GM21529 (cell line): ENCODE measurements around the gene MAP2K2.
A peak's percentile ranks its signal among the peaks of the same experiment; 100 is the strongest.

ENCODE experiments used
- ATAC-seq: cut with Tn5 transposase; IDR thresholded peaks from one replicate; pipeline ENCODE4 v1.9.1; 2021; ENCODE audit not compliant: unreplicated experiment

The MAP2K2 gene

GRCh38 chr19:4081441-4082129, 42.3 kb downstream of the MAP2K2 start:
- no peak for ATAC-seq

- no peak for ATAC-seq
These were observed 43.4 kb downstream of the MAP2K2 start for GRCh38 chr19:4080473-4080872.

GRCh38 chr19:4077800-4078684, 45.9 kb downstream of the MAP2K2 start:
- ATAC-seq: no peak

- ATAC-seq: no peak
These were observed 46.9 kb downstream of the MAP2K2 start for GRCh38 chr19:4077007-4077374.

- no peak for ATAC-seq
These were observed 48.5 kb downstream of the MAP2K2 start for GRCh38 chr19:4075373-4075772.

GRCh38 chr19:4071610-4072009, 52.3 kb downstream of the MAP2K2 start:
- ATAC-seq: no peak

GRCh38 chr19:4069331-4069959, 54.5 kb downstream of the MAP2K2 start:
- ATAC-seq: no peak

GRCh38 chr19:4068047-4068966, 55.6 kb downstream of the MAP2K2 start:
- ATAC-seq: no peak

- no peak for ATAC-seq
These were observed 56.4 kb downstream of the MAP2K2 start for GRCh38 chr19:4067396-4068046.

GRCh38 chr19:4066682-4067395, 57.1 kb downstream of the MAP2K2 start, which contains the start of gene ZBTB7A:
Gene ZBTB7A (minus strand): TSS chr19:4066899. CDS start chr19:4055232, 11,667 bp downstream.
- ATAC-seq: no peak

GRCh38 chr19:4066176-4066606, 57.7 kb downstream of the MAP2K2 start:
- ATAC-seq: no peak

- peak; percentile 63 for ATAC-seq
These were observed 58.3 kb downstream of the MAP2K2 start for GRCh38 chr19:4065430-4066175.

GRCh38 chr19:4064496-4065260, 59.2 kb downstream of the MAP2K2 start:
- ATAC-seq: peak; percentile 1

- ATAC-seq: no peak
These were observed 59.8 kb downstream of the MAP2K2 start for GRCh38 chr19:4064149-4064495.

- no peak for ATAC-seq
These were observed 60.4 kb downstream of the MAP2K2 start for GRCh38 chr19:4063369-4064148.

- ATAC-seq: no peak
These were observed 61.2 kb downstream of the MAP2K2 start for GRCh38 chr19:4062419-4063368.
